ENCODE measurements around the gene MBOAT7.

Gene MBOAT7

DNA sequence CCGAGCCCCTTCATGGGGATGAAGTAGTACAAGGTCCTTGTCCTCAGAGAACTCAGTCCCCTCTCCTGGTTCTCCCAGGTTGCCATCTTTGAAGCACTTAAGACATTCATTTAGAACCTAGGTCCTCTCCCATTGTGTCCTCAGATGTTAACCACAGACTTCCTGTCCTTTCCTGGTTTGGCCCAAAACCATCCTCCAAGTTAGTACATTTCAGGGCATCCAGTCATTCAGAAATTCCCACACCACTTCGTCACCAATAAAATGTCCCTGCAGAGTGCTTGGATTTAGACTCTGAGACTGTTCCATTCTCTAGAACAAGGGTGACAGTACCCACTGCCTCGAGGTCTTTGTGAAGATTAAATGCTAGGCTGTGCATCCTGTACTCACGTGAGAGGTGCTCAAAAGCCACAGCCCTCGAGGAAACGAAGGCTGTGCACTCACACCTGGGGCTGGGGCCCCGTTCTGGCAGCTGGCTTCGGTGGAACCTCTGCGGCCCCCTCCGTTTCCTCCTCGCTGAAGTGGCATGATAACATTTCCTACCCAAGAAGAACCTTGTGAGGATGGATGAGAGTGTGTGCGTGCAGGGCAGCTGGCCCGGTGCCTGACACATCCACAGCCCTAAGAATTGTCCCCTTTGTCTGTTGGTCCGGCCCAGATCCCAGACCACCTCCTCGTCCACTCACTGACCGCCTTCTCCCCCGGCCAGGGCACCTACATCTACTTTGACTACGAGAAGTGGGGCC lies 34.6 kb downstream of the MBOAT7 start:
- H3K4me1 ChIP-seq (ENCODE audit: insufficient read depth, low read length): no peaks in the 10 kb centered on the region
- H3K27me3 ChIP-seq (ENCODE audit: insufficient read depth, low read length): no peaks in the 10 kb centered on the region
- no peaks in the 10 kb centered on the region for H3K9me3 ChIP-seq (ENCODE audit: insufficient read depth, low read depth, low read length)
- no peak overlapping the region for H3K27ac ChIP-seq (ENCODE audit: low read length)
- H3K4me3 ChIP-seq (ENCODE audit: low read length): no peak overlapping the region
- no peak overlapping the region for H3K9ac ChIP-seq (ENCODE audit: low read depth, low read length)
- H3K36me3 ChIP-seq (ENCODE audit: insufficient read depth, low read depth, low read length): peaks cover 83% of the 10 kb centered on the region

DNA sequence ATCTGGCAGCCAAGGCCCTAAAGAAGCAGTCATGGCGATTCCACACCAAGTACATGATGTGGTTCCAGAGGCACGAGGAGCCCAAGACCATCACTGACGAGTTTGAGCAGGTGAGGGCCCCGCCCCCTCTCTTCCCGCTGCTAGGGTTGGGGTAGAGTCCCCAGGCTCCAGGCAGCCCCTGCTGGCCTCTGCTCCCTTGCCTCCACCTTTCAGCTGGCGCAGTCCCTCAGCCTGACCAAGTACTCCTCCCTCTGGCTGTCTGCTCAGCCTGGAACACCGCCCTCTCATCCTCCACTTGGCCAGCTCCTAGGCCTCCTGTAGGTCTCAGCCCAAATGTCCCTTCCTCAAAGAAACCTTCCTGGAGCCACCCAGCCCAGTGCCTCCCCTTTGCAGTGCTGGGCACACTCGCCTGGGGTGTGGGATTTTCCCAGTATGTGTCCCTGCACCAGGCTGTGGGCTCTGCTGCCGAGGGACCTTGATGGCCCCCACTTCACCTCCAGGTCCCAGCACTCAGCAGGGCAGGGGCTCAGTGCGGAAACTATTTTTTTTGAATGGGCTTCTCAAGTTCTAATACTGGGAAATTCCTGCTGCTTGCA lies 35.6 kb downstream of the MBOAT7 start:
- Histone ChIP-seq H3K9ac (ENCODE audit: low read depth, low read length) (no peak overlapping the region), H3K36me3 (ENCODE audit: insufficient read depth, low read depth, low read length) (peaks cover 92% of the 10 kb centered on the region), H3K4me1 (ENCODE audit: insufficient read depth, low read length) (no peaks in the 10 kb centered on the region)

DNA sequence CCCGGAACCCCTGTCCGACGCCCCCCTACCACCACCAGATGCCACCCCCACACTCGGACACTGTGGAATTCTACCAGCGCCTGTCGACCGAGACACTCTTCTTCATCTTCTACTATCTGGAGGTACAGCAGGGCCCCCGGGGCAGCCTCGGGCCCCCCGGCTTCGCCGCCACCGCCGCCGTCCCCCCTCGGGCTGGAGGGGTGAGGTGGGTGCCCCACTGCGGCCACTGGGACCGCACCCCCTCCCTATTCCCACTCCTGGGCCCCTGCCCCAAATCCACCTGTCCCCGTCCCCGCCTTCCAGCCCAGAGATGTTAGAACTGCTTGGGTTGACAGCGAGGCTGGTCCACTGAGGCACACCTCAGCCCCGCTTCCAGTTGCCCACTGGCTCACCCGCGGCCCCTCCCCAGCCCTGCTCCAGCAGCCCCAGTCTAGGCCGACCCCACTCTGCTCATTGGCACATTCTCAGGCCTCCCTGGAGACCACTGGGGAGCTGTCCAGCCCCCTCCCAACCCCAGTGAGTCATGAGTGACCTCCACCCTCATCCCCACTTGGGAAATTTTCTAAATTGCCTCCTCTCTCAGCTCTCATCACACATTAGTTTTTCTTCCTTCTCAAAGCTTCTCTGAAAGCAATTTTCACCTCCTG lies 36.4 kb downstream of the MBOAT7 start:
- Histone ChIP-seq H3K9ac (ENCODE audit: low read depth, low read length) (no peak overlapping the region), H3K27me3 (ENCODE audit: insufficient read depth, low read length) (no peaks in the 10 kb centered on the region), H3K27ac (ENCODE audit: low read length) (no peak overlapping the region), H3K9me3 (ENCODE audit: insufficient read depth, low read depth, low read length) (no peaks in the 10 kb centered on the region), H3K4me1 (ENCODE audit: insufficient read depth, low read length) (no peaks in the 10 kb centered on the region), H3K4me3 (ENCODE audit: low read length) (no peak overlapping the region), H3K36me3 (ENCODE audit: insufficient read depth, low read depth, low read length) (peaks cover 95% of the 10 kb centered on the region)

More for the DNA sequence above, 35.6 kb downstream of the MBOAT7 start:
- Histone ChIP-seq H3K4me3 (ENCODE audit: low read length) (no peak overlapping the region), H3K27ac (ENCODE audit: low read length) (no peak overlapping the region), H3K27me3 (ENCODE audit: insufficient read depth, low read length) (no peaks in the 10 kb centered on the region), H3K9me3 (ENCODE audit: insufficient read depth, low read depth, low read length) (no peaks in the 10 kb centered on the region)

DNA sequence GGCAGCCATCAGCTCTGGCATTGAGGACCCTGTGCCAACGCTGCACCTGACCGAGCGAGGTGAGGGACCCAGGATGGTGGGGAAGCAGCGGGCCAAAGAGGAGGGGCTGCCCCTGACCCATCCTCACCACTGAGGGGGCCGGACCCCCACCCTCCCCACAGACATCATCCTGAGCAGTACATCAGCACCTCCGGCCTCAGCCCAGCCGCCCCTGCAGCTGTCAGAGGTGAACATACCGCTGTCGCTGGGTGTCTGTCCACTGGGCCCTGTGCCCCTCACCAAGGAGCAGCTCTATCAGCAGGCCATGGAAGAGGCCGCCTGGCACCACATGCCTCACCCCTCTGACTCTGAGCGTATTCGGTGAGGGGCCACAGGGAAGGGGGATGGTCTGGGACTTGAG lies 37.1 kb downstream of the MBOAT7 start:
- H3K27me3 ChIP-seq (ENCODE audit: insufficient read depth, low read length): no peaks in the 10 kb centered on the region
- H3K4me1 ChIP-seq (ENCODE audit: insufficient read depth, low read length): no peaks in the 10 kb centered on the region
- H3K9me3 ChIP-seq (ENCODE audit: insufficient read depth, low read depth, low read length): no peaks in the 10 kb centered on the region
- H3K9ac ChIP-seq (ENCODE audit: low read depth, low read length): no peak overlapping the region
- peaks cover 95% of the 10 kb centered on the region for H3K36me3 ChIP-seq (ENCODE audit: insufficient read depth, low read depth, low read length)
- no peak overlapping the region for H3K27ac ChIP-seq (ENCODE audit: low read length)
- H3K4me3 ChIP-seq (ENCODE audit: low read length): no peak overlapping the region

DNA sequence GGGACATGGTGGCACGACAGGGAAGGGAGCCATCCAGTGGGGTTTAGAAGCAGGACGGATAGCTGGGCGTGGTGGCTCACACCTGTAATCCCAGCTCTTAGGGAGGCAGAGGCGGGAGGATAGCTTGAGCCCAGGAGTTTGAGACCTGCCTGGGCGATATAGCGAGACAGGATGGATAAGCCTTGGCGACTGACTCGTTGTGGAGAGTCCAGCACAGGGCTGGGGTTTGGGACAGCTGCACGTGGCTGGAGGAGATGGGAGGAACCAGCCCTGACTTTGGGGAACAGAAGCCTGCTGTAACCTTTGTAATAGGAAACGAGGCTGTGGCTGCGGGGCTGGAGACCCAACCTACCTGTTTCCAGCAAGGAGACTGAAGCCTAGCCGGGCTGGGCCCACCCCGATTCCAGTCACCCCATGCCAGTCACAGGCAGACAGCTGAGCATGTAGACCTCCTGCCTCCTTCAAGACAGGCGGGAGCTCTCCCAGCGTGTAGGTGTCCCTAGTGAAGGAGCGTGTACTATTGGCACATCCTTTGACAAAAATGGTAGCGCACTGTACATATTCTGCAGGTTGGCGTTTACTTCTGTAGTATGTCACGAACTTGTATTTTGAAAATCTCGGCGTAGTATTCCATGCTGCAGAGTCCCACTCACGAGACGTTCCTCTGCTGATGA lies 37.9 kb downstream of the MBOAT7 start:
- no peak overlapping the region for H3K9ac ChIP-seq (ENCODE audit: low read depth, low read length)
- H3K36me3 ChIP-seq (ENCODE audit: insufficient read depth, low read depth, low read length): peaks cover 95% of the 10 kb centered on the region
- no peak overlapping the region for H3K27ac ChIP-seq (ENCODE audit: low read length)

DNA sequence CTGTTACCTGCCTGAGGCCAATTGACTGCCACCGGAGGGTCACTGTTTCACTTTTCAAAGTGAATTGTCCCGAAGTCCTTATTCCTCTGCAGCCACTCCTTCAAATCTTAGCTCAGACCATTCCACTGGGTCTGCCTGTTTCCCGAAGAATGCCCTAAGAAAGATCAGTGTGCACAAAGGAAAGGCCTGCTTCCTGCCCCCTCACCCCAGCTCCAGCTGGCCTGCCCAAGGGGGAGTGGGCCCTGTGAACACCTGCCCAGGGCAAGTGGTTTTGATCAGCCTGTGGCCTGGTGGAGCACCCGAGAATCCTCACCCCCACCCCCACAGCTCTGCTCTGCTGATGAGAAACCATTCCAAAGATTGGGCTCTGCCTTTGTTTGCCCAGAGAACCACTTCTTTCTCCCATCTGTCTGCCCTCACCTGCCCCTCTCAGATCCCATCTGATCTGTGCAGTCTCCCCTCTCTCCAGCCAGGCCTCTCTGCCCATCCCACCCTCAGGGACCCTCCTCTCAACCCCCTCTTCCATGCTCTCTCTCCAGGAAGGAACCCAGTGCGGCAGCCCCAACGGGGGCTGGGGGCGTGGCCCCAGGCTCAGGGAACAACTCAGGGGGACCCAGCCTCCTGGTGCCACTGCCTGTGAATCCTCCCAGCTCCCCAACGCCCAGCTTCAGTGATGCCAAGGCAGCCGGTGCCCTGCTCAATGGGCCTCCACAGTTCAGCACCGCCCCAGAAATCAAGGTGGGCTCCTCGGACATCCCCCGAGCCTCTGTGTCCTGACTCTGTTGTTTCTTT lies 40.2 kb downstream of the MBOAT7 start:
- H3K27me3 ChIP-seq (ENCODE audit: insufficient read depth, low read length): no peaks in the 10 kb centered on the region
- no peaks in the 10 kb centered on the region for H3K4me1 ChIP-seq (ENCODE audit: insufficient read depth, low read length)
- no peak overlapping the region for H3K27ac ChIP-seq (ENCODE audit: low read length)
- no peak overlapping the region for H3K4me3 ChIP-seq (ENCODE audit: low read length)
- H3K9me3 ChIP-seq (ENCODE audit: insufficient read depth, low read depth, low read length): no peaks in the 10 kb centered on the region
- no peak overlapping the region for H3K9ac ChIP-seq (ENCODE audit: low read depth, low read length)
- H3K36me3 ChIP-seq (ENCODE audit: insufficient read depth, low read depth, low read length): peaks cover 96% of the 10 kb centered on the region

More for the DNA sequence above, 37.9 kb downstream of the MBOAT7 start:
- Histone ChIP-seq H3K9me3 (ENCODE audit: insufficient read depth, low read depth, low read length) (no peaks in the 10 kb centered on the region), H3K4me3 (ENCODE audit: low read length) (no peak overlapping the region), H3K4me1 (ENCODE audit: insufficient read depth, low read length) (no peaks in the 10 kb centered on the region), H3K27me3 (ENCODE audit: insufficient read depth, low read length) (no peaks in the 10 kb centered on the region)

DNA sequence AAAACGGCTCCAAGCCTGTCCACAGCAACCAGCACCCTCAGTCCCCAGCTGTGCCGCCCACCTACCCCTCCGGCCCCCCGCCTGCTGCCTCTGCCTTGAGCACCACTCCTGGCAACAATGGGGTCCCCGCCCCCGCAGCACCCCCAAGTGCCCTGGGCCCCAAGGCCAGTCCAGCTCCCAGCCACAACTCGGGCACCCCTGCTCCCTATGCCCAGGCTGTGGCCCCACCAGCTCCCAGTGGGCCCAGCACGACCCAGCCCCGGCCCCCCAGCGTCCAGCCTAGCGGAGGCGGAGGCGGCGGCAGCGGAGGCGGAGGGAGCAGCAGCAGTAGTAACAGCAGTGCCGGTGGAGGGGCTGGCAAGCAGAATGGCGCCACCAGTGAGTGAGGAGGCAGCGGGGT lies 41.2 kb downstream of the MBOAT7 start:
- Histone ChIP-seq H3K4me1 (ENCODE audit: insufficient read depth, low read length) (no peaks in the 10 kb centered on the region), H3K27ac (ENCODE audit: low read length) (no peak overlapping the region), H3K36me3 (ENCODE audit: insufficient read depth, low read depth, low read length) (peaks cover 96% of the 10 kb centered on the region)

DNA sequence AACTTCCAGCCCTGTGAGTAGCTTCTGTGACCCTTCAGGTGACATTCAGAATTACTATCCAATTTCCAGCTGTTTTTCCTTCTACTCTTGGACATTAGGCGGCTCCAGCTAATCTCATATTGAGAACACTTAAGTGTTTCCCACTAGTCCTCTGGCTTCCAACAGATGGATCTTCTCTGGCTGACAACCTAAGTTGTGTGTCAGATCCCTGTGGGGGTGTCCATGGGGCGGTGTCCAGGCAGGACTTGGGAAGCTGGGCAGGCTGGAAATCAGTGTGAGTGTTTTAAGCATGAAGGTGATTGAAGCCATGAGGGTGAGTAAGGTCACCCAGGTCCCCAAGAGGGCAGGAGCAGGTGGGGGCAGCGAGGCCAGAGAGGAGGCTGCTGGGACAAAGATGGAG lies 41.7 kb downstream of the MBOAT7 start:
- Histone ChIP-seq H3K36me3 (ENCODE audit: insufficient read depth, low read depth, low read length) (peaks cover 96% of the 10 kb centered on the region), H3K27ac (ENCODE audit: low read length) (no peak overlapping the region), H3K9me3 (ENCODE audit: insufficient read depth, low read depth, low read length) (no peaks in the 10 kb centered on the region), H3K4me3 (ENCODE audit: low read length) (no peak overlapping the region), H3K27me3 (ENCODE audit: insufficient read depth, low read length) (no peaks in the 10 kb centered on the region), H3K9ac (ENCODE audit: low read depth, low read length) (no peak overlapping the region), H3K4me1 (ENCODE audit: insufficient read depth, low read length) (no peaks in the 10 kb centered on the region)

More for the DNA sequence above, 41.2 kb downstream of the MBOAT7 start:
- H3K9ac ChIP-seq (ENCODE audit: low read depth, low read length): no peak overlapping the region
- no peaks in the 10 kb centered on the region for H3K27me3 ChIP-seq (ENCODE audit: insufficient read depth, low read length)
- H3K4me3 ChIP-seq (ENCODE audit: low read length): no peak overlapping the region
- H3K9me3 ChIP-seq (ENCODE audit: insufficient read depth, low read depth, low read length): no peaks in the 10 kb centered on the region

DNA sequence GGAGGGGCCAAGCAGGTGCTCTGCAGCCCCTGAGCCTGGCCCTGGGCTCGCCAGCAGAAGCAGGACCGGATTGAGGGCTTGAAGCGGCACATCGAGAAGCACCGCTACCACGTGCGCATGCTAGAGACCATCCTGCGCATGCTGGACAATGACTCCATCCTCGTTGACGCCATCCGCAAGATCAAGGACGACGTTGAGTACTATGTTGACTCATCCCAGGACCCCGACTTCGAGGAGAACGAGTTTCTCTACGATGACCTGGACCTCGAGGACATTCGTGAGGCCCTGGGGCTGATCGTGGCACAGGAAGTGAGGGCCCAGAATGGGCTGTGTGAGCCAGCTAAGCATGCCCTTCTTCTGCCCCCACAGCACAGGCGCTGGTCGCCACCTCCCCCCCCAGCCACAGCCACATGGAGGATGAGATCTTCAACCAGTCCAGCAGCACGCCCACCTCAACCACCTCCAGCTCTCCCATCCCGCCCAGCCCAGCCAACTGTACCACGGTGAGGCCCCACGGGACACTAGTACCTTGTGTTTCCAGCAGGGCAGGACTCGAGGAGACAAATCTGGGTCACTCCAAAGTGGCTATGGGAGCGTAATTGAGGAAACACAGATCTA lies 43.7 kb downstream of the MBOAT7 start:
- Histone ChIP-seq H3K4me1 (ENCODE audit: insufficient read depth, low read length) (no peaks in the 10 kb centered on the region), H3K27me3 (ENCODE audit: insufficient read depth, low read length) (no peaks in the 10 kb centered on the region), H3K9me3 (ENCODE audit: insufficient read depth, low read depth, low read length) (no peaks in the 10 kb centered on the region), H3K27ac (ENCODE audit: low read length) (no peak overlapping the region), H3K36me3 (ENCODE audit: insufficient read depth, low read depth, low read length) (peaks cover 97% of the 10 kb centered on the region), H3K4me3 (ENCODE audit: low read length) (no peak overlapping the region), H3K9ac (ENCODE audit: low read depth, low read length) (no peak overlapping the region)

DNA sequence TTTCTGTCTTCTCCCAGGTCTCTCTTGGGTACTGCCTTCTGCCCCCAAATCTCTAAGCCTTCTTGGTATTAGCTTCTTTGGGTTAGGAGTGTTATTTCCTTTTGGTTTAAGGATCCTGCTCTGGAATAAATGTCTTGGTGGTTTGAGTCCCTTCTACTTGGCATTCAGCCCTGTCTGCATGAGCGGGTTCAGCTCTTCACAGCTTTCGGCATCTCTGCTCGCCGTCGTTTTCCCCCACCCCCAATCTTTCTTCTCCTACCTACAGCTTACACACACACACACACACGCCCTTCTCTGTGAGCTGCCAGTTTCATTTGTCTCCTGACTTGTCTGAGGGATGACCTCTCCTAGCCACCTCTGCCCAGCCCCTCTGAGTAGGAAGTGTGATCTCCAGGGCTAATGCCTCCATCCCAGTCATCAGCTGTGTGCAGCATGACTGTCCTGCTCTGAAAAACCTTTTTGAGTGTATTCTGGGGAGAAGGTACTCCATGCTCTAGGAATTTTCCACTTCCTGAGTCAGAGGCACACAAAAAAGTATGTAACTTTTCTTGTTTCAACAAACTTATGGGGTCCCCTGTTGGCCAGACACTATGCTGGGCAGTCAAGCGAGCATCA lies 47.1 kb downstream of the MBOAT7 start:
- H3K27ac ChIP-seq (ENCODE audit: low read length): no peak overlapping the region
- no peaks in the 10 kb centered on the region for H3K9me3 ChIP-seq (ENCODE audit: insufficient read depth, low read depth, low read length)
- H3K36me3 ChIP-seq (ENCODE audit: insufficient read depth, low read depth, low read length): peaks cover 84% of the 10 kb centered on the region
- H3K4me3 ChIP-seq (ENCODE audit: low read length): no peak overlapping the region
- no peak overlapping the region for H3K9ac ChIP-seq (ENCODE audit: low read depth, low read length)
- no peaks in the 10 kb centered on the region for H3K27me3 ChIP-seq (ENCODE audit: insufficient read depth, low read length)
- H3K4me1 ChIP-seq (ENCODE audit: insufficient read depth, low read length): no peaks in the 10 kb centered on the region

Measured in iPS-20b (cell line).